GM12874 (cell line): ENCODE results near the gene RHOF.

ENCODE experiments used
- TF ChIP-seq, protein P1 (sequence below): IDR thresholded peaks from 2 replicates; pipeline ENCODE4 v1.5.1; 2011; ENCODE audit warnings: low read depth, mild to moderate bottlenecking, control low read depth, low read length, moderate library complexity; ENCODE audit not compliant: insufficient read depth

The RHOF gene

DNA sequence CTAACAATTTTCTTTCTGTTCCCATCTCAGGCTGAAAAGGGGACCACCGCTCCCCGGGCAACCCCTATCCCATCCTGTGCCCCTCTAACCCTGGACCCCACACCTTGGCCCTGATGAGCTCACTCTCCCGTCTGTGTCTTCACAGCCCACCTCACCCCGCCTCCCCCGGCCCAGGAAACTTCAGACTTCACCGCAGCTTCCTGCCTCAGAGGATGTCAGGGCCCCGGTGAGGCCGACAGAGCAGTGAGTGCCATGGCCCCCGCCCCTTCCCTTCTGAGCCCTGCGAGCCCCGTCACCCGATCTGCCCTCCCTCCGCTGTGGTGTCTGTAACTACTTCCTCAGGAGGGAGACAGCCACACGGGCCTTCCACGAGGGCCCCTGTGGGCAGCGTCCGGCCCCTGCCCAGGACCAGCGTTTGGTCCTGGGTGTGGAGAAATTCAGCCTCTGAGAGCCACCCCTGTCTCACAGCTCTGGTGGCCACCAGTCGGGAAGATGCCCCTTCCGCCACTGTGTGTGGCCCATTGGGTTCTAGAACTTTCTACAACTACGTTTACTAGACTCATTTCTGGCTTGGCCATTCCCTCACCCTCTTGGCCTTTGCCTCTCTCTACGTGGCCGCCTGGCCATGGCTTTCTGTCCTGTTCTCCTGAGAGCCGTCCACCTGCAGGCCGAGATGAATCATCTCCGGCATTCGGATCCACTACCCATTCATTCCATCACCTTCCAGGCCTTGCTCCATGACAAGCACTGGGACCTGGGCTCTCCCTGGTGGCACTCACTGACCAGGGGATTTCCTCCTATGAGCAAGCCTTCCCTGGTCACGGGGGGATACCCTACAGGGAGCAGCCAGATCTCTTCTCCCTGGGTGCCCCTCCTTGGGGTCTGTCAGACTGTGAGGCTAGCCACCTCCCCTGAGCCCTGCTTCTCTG lies 3.4 kb downstream of the RHOF start:
- TF ChIP-seq, protein P1, sequence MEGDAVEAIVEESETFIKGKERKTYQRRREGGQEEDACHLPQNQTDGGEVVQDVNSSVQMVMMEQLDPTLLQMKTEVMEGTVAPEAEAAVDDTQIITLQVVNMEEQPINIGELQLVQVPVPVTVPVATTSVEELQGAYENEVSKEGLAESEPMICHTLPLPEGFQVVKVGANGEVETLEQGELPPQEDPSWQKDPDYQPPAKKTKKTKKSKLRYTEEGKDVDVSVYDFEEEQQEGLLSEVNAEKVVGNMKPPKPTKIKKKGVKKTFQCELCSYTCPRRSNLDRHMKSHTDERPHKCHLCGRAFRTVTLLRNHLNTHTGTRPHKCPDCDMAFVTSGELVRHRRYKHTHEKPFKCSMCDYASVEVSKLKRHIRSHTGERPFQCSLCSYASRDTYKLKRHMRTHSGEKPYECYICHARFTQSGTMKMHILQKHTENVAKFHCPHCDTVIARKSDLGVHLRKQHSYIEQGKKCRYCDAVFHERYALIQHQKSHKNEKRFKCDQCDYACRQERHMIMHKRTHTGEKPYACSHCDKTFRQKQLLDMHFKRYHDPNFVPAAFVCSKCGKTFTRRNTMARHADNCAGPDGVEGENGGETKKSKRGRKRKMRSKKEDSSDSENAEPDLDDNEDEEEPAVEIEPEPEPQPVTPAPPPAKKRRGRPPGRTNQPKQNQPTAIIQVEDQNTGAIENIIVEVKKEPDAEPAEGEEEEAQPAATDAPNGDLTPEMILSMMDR: no peak

DNA sequence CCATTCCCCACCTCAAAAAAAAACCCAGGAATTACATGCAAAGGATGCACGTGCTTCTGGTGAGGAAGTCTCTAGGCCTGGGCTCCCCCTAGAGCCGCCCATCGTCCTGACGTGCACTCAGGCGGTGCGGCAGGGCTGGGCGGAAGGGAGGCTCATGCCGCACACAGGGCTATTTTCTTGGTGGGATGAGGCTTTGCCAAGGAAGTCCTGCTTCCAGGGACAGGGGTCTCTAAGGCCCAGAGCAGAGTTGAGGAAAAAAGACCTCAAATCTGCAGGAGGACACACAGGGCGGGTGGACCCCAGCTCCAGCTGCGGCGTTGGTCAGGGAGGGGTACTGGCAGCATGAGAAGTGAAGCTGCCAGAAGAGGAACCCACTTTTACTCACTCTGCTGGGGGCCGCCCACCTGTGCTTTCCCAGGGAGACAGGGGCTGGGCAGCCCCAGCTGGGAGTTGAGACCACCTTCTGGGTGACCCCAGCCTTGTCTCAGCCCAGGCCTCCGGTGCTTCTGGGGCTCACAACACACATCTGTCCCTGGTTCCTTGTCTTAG lies 4.2 kb downstream of the RHOF start:
- TF ChIP-seq, protein P1: no peak

DNA sequence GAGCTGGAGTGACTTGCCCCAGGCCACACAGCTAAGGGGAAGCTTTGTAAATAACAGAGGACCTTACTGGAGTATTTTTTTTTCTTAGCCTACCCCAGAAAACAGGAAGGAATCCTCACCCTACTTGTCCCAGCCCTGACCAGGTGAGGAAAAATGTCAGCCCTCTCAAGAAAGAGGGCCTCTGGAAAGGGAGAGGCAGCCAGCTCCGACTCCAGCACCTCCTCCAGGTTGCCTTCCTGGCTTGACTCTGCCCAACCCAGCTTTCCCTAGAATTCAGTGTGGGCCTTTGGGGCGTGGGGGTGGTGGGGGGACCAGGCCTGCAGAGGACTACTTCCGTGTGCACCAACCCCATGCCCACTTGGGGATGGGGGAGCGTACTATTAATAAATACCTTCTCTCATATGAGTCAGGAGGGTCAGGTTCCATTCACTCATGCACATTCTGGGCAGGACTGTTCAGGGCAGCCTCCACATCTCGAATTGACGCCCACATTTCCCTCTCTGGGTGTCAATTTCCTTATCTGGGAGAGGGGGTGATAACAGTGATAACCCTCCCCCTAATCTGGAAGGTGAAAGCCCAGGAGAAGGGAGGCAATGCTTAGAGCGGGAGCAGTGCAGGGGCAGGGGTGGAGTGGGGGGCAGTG lies 5.2 kb downstream of the RHOF start:
- TF ChIP-seq, protein P1: no peak

DNA sequence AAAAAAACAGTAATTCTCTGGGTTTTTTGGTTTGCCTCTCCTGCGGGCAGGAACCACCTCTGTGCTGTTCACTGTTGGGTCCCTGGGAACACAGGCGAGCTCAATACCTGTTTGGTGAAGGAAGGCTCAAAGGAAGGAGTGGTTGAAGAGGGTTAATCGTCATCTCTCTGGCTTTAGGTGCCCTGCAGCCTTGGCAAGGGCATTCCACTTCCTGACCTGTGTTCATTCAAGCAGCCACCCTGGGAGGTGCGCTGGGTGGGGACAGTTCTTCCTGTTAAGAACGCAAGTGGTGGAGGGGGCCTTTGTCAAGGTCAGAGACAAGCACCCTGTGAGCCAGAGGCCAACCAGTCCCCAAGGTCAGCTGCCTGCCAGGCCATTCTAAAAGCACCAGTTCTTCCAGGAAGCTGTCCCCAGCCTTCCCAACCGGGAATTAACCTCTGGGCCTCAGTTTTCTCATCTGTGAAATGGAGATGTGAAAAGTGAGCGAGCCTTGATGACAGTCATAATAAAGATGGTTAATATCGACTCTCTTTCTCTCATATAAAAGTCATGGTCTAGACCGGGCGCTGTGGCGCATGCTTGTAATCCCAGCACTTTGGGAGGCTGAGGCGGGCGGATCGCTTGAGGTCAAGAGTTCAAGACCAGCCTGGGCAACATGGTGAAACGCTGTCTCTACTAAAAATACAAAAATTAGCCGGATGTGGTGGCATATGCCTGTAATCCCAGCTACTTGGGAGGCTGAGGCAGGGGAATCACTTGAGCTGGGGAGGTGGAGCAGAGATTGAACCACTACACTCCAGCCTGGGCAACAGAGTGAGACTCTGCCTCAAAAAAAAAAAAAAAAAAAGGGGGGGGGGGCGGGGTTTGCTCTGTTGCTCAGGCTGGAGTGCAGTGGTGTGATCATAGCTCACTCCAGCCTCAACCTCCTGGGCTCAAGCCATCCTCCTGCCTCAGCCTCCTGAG lies 6.1 kb downstream of the RHOF start:
- TF ChIP-seq, protein P1: no peak

DNA sequence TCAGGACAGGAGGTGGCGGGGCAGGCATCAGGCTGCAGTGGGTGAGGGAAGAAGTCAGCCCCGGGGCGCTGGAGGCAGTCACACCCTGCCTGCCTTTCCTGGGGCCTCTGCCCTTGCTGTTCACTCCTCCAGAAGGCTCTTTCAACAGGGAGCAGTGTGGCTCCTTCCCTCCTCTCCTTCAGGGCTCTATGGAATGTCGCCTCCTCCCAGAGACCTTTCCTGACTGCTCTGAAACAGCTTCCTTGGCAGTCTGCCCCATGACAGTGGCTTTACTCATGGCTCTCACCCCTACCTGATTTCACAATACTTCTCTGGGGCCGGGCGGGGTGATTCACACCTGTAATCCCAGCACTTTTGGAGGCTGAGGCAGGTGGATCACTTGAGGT lies 7.1 kb downstream of the RHOF start:
- TF ChIP-seq, protein P1: no peak

DNA sequence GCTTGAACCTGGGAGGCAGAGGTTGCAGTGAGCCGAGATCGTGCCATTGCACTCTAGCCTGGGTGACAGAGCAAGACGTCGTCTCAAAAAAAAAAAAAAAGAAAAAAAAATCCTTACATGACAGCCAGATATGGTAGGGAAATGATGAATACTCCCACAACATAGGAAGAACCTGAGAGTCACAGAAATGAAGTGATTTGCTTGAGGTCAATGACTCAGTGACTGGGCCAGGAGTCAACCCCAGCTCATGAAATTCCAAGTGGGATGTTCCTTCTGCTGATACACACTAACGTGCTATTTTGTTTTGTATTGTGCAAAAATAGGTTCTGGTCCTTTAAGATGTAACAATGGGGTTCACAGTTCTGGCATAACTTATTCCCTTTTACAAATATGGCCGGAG lies 9.0 kb downstream of the RHOF start:
- TF ChIP-seq, protein P1: no peak
